ENCODE results near the gene MANEAL. TPM values are rescaled to one million over a fixed set of nuclear protein-coding genes. Genes with fewer than 3 reads are reported as not detected.
A peak's percentile ranks its signal among the peaks of the same experiment; 100 is the strongest.

MANEAL gene
- total RNA-seq, 1 donor from 2014 or later, result 0.26 TPM

DNA sequence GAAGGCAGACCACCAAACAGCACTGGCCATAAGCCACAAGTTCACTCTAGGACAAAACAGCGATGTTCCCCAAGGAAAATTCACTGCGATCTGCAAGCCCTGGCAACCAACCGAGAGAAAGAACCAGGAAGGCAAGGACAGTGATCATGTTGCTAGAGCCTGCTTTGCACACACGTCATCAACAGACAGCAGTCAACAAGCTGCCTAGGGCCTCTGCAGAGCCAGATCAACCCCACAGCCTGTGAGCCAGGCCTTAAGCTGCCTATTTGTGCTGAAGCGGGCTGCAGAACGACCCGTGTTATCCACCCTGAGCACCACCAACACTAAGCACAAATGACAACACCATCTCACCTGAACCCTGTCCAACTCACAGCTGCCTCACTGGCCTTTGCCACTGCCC is 20.6 kb downstream of the MANEAL start:
- TF ChIP-seq, protein P1, sequence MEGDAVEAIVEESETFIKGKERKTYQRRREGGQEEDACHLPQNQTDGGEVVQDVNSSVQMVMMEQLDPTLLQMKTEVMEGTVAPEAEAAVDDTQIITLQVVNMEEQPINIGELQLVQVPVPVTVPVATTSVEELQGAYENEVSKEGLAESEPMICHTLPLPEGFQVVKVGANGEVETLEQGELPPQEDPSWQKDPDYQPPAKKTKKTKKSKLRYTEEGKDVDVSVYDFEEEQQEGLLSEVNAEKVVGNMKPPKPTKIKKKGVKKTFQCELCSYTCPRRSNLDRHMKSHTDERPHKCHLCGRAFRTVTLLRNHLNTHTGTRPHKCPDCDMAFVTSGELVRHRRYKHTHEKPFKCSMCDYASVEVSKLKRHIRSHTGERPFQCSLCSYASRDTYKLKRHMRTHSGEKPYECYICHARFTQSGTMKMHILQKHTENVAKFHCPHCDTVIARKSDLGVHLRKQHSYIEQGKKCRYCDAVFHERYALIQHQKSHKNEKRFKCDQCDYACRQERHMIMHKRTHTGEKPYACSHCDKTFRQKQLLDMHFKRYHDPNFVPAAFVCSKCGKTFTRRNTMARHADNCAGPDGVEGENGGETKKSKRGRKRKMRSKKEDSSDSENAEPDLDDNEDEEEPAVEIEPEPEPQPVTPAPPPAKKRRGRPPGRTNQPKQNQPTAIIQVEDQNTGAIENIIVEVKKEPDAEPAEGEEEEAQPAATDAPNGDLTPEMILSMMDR (IDR thresholded peaks at IDR 0.05; ENCODE audit: insufficient read depth, low read length, severe bottlenecking), result no peak
- FAIRE-seq, result peak; percentile 50
- no peak for DNase-seq (ENCODE audit: low read depth)
- no peak overlapping the region for H3K4me3 ChIP-seq (ENCODE audit: low read depth, low read length)
- H3K27me3 ChIP-seq (ENCODE audit: control insufficient read depth, insufficient read depth, low read length), result no peaks in the 10 kb centered on the region
- peaks cover 23% of the 10 kb centered on the region for H3K36me3 ChIP-seq (ENCODE audit: control insufficient read depth, insufficient read depth, low read length)

DNA sequence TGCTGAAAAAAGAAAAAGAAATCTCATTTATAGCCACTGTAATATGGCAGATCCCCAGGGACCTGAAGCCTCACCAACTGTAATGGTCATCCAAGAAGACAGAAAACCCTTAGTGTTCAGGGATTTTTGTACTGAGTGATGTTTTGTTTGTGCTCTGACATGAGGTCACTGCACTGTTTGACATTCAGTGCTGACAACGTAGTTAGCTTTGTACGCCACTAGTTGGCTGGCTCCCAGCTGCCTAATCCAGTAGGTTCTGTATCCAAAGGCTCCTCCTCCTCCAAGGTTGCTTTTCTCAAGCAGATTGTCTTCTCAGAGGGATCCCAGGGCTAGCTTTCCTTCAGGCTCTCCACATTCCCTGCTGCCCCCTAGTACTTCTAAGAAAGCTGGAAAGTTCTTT is 23.8 kb downstream of the MANEAL start:
- TF ChIP-seq, protein P1 (IDR thresholded peaks at IDR 0.05; ENCODE audit: insufficient read depth, low read length, severe bottlenecking), result no peak
- Histone ChIP-seq H3K27me3 (ENCODE audit: control insufficient read depth, insufficient read depth, low read length) (no peaks in the 10 kb centered on the region), H3K4me3 (ENCODE audit: low read depth, low read length) (no peak overlapping the region), H3K36me3 (ENCODE audit: control insufficient read depth, insufficient read depth, low read length) (peaks cover 36% of the 10 kb centered on the region)
- FAIRE-seq (peak; percentile 18), DNase-seq (ENCODE audit: low read depth) (peak; percentile 13)

DNA sequence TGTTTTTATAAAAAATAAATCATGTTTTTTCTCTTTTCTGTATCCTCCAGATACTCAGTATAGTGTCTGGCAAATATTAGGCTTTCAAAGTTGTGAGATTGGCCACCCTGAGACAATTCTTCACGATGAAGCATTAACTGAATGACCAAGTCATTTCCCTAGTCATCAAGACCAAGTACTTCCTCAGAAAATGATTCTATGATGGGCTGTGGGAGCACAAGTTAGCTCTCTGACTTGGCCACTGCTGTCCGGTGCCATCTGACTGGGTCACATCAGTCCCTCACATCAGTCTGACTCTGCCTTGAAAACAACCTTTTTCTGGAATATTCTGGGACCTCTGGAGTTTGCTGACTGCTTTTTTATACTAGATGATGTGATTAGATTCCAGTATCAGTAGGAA is 27.8 kb downstream of the MANEAL start:
- DNase-seq (ENCODE audit: low read depth), result no peak
- Histone ChIP-seq H3K4me3 (ENCODE audit: low read depth, low read length) (no peak overlapping the region), H3K36me3 (ENCODE audit: control insufficient read depth, insufficient read depth, low read length) (peaks cover 25% of the 10 kb centered on the region), H3K27me3 (ENCODE audit: control insufficient read depth, insufficient read depth, low read length) (no peaks in the 10 kb centered on the region)
- TF ChIP-seq, protein P1 (IDR thresholded peaks at IDR 0.05; ENCODE audit: insufficient read depth, low read length, severe bottlenecking), result no peak
- FAIRE-seq, result no peak

DNA sequence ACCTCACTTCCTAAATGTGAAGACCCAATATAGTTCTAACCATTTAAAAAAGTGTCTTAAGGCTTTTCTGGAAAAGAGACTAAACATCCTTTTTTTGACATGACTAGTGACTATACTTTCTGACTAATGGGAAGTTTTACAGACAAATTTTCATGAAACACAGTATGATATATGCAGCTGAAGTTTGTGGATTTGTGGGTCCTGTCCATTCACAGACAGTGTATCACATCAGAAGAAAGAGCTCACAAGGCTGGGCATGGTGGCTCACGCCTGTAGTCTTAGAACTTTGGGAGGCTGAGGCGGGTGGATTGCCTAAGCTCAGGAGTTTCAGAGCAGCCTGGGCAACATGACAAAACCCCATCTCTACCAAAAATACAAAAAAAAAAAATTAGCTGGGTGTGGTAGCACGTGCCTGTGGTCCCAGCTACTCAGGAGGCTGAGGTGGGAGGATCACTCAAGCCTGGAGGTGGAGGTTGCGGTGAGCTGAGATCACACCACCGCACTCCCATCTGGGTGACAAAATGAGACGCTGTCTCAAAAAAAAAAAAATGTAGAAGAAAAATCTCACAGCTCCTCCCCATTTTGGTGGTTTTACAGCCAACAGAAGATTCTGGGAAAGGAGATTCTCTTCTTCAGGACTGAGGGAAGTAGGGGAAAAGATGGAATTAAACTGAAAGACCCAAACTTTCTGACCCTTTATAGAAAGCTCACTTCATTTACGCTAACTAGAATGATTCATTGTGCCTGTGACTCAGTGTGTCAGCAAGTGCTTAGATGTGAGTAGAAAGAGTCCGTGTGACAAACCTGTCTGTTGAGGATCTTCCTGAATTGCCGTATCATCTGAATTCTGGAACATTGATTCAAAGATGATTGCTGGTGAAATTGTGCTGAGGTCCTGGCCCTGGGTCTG is 29.5 kb downstream of the MANEAL start:
- peak; percentile 52 for FAIRE-seq
- DNase-seq (ENCODE audit: low read depth), result peak; percentile 70
- TF ChIP-seq, protein P1 (IDR thresholded peaks at IDR 0.05; ENCODE audit: insufficient read depth, low read length, severe bottlenecking), result no peak
- Histone ChIP-seq H3K27me3 (ENCODE audit: control insufficient read depth, insufficient read depth, low read length) (no peaks in the 10 kb centered on the region), H3K36me3 (ENCODE audit: control insufficient read depth, insufficient read depth, low read length) (peaks cover 17% of the 10 kb centered on the region), H3K4me3 (ENCODE audit: low read depth, low read length) (no peak overlapping the region)

DNA sequence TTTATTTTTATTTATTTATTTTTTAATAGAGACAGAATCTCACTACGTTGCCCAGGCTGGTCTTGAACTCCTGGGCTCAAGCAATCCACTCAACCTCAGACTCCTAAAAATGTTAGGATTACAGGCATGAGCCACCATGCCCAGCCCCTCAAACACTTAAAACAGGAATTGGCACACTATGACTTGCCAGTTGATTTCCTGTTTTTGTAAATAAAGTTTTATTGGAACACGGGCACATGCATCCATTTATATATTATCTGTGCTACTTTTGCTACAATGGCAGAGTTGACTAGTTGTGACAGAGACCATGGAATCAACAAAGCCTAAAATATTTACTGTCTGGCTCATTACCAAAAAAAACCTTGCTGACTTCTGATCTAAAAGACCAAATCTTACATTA is 30.4 kb downstream of the MANEAL start:
- no peaks in the 10 kb centered on the region for H3K27me3 ChIP-seq (ENCODE audit: control insufficient read depth, insufficient read depth, low read length)
- no peak overlapping the region for H3K4me3 ChIP-seq (ENCODE audit: low read depth, low read length)
- peaks cover 17% of the 10 kb centered on the region for H3K36me3 ChIP-seq (ENCODE audit: control insufficient read depth, insufficient read depth, low read length)
- TF ChIP-seq, protein P1 (IDR thresholded peaks at IDR 0.05; ENCODE audit: insufficient read depth, low read length, severe bottlenecking), result no peak
- DNase-seq (ENCODE audit: low read depth) (no peak), FAIRE-seq (no peak)
